HG02852 (cell line): ENCODE measurements around the gene LRP1B.

Experiments
- ATAC-seq: cut with Tn5 transposase; IDR thresholded peaks from one replicate; pipeline ENCODE4 v1.9.1; 2021; ENCODE audit warnings: mild to moderate bottlenecking, moderate library complexity; ENCODE audit not compliant: unreplicated experiment

Gene LRP1B

DNA sequence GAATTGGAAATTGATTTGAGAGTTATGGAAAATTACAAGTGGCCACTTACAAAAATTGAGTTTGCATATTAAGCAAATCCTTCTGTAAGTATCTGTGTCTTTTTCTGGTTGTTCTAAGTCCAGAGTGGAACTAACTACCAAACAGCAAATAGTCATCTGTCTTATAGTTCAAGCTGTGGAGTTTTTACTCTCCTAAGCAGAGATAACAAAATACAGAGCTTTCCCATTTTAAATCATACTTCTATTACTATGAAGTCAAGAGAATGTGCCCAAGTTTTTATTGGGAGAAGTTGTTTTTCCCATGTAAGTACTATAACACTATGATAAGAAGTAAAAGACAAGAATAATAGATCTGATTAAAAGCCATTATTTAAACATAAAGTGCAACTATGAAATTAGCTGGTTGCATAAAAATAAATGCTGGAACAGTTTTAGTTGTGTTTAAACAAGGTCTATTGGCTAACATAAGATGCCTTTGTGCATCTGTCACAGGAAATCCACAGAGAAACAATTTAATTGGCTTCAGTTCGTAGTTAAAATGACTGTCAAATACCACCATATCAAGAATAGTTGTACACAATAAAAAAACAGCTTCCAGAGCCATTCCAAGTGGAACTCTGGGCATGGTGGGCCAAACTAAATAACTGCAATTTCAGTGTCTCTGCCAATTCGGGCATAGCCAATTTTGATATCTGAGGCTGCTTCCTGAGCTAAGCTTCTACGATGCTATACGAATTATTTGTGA lies 1883.2 kb downstream of the LRP1B start:
- ATAC-seq: no peak

DNA sequence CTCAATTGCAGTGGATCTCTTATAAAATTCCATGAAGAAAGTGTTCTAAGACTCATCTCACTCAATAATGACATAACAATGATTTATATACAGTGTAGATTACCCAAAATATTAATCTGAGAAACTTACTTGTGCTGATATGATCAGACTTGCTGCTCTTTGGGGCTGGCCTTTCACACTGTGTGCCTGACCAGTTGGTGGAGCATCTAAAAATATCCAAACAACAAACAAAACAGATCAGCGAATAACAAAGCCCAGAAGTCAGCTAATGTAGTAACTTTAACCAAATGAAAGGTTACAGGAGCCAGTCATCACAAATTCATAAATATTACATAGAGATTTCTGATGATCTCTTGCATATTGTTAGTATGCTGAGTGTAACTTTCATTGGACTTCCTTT lies 1883.9 kb downstream of the LRP1B start:
- no peak for ATAC-seq

DNA sequence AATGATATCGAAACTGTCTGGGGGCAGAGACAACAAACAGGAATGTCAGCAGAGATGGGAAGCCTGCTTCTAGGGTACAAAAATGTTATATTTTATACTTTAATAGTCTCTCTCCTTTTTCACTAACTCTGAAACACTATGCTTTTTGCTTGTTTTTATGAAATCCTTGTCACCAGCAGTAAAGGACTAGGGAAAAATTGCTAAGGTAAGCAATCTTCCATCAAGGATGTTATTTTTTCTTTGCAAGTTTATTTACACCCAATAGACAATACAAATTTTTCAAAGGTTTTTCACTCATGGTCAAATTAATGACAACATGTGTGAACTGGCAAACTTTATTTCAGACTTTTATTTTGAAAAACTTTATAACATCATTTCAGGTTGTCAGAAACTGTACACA lies 1884.8 kb downstream of the LRP1B start:
- ATAC-seq: no peak

DNA sequence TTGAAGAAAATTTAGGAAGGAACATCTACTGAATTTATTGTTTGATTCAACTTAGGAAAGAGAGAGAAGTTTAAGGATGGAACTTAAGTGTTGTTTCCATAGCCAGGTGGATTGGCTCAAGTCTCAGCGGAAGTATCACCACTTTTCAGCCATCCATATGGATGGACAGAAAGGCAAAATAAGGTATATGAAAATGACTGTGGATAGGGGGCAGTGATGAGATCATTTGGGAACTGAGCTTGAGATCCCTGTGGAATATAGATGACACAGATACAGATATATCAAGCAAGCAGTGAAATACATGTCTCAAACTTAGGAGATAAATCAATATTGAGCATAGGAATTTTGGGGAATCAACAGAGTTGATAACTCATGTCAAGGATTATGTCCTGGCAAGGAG lies 1887.9 kb downstream of the LRP1B start:
- ATAC-seq: no peak

DNA sequence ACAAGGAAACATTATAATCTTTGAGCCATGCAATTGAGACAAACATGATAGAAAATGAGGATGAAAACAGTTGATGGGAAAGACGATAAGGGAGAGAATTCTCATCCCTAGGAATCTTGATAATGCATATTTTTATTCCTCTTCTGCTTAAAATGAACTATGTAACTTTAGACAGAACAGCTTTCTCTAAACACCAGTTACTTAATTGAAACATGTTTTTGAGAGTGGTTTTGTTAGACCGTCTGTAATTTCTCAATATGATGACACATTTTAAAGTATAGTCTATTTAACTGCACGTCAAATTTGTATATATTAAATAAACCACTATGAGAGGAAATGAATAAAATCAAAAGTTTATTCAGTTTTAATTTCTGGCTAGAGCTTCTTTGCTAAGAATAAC lies 1896.7 kb downstream of the LRP1B start:
- ATAC-seq: no peak

DNA sequence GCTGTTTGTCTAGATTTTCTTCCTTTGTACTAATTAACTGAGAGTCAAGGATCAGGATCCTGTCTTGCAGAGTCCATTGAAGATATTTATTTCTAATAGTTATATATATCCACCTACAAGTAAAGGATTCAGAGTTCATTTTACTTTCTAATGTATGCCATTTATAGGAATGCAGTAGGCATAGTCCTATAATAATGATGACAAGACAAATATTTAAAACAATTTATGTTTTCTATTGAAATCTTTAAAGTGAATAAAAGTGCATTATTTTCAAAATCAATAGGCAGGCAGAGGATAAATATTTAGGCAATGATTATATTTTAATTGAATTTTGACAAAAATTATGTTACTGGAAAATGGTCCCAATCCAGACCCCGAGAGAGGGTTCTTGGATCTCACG lies 1919.9 kb downstream of the LRP1B start:
- no peak for ATAC-seq

DNA sequence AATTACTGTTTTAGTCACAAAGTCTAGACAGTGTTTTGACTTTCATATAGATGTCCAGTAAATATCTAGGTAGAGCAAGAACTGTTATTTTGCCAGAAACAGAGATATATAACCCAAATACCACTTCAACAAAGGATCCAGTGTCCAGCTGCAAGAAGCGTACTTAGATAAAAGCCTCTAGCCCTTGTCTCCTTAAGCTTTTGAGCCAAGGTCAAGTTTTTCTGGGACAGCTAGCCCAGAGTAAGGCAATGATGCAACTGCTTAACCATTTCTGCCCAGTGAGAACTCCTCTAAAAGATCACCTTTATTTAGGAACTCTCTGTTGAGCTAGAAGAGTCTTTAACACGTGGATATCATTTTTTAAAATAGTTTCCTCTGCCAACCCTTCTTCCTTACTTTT lies 1925.7 kb downstream of the LRP1B start:
- ATAC-seq: no peak

DNA sequence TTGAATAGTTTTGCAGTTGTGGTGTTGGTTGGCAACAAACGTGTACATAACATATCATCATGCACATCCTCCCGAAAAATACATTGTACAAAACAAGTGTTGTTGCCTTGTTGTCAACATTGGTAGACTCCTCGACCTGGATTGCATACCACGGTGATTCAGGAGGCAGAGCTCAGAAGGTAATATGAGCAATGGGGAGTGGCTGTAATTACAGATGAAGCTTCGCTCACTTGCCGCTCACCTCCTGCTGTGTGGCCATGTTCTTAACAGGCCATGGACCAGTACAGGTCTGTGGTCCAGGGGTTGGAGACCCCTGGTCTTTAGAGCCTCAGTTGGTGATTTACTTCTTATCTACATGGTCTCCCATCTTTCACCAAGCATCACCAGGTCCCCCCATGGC lies 1927.5 kb downstream of the LRP1B start:
- no peak for ATAC-seq

DNA sequence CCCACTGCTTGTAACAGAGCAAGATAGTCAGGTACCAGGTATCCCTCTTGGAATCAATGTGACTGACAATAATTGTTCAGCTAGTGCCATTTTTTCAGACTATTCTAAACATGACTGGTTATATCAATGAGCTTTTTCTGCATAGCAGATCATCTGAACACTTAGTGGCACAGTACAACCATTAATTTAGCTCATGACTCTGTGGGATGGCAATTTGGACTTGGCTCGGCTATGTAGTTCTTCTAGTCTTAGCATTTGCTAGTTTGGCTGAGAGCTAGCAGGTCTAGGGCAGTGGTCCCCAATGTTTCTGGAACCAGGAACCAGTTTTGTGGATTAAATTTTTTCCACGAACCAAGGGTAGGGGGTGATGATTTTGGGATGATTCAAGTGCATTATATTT lies 1929.2 kb downstream of the LRP1B start:
- no peak for ATAC-seq

DNA sequence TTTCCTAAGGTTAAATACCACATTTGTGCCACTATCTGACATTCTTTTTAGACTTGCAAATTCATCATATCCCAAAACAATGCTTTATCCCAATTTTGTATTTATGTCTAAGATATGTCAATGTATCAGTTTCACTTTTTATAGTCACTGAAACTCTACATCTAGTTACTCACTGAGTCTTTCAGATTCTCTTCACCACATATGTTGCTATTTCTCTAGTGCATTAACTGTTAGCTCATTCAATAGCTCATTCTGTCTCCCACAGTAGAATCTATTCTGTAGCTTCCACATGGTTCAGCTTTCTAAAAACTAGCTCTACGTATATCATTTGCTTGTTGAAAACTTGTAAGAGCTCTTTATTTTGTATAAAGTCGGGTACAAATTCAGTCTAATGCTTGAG lies 1930.1 kb downstream of the LRP1B start:
- ATAC-seq: no peak

DNA sequence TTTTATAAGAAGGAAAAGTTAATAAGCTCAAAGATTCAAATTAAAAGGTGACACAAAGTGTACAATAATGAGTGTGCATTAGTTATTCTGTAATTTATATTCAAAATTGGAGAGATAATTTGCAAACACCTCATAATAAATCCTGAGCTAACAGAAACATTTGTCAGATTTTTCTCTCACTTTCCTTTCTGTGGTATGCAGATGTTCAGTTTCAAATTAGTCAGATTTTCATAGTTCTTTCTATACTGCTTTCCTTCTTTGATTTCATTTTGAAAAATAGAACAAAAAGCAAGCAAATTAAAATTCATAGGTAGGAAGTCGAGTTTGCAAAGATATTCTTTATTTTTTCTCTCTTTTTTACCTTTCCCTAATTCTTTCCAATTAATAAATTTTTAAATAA lies 1930.5 kb downstream of the LRP1B start:
- ATAC-seq: no peak

DNA sequence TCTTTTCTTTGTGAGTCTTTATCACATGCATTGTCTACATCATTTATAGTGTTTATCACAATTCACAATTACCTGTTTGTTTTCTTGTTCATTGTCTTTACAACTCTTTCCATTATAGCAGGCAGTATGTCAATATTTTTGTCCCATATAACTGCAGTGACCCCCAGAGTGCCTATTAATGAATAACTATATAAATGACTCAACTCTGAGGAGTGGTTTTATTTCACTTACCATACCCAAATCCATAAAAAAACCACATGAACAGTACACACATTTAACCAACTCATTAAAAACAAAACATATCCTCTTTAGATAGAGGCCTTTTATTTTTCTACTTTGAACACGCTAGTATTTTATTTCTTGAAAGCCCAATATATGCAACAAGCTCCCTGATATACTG lies 1931.5 kb downstream of the LRP1B start:
- no peak for ATAC-seq

DNA sequence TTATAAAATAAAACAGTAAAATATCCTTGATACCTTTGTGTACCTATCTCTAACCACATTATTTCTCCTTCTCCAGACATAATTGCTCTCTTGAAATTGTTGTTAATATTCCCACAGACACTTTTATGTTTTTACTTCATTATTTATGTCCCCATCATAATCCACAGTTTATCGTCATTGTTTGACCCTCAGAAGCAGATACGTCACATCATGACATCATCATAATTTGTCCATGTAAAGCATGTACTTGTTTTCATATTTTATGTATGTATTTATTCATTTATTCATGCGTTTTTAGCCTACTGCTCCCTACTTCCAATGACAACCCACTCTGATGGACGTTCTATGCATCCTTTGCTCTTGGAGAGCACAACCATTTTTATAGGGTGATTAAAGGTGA lies 1943.7 kb downstream of the LRP1B start:
- no peak for ATAC-seq

DNA sequence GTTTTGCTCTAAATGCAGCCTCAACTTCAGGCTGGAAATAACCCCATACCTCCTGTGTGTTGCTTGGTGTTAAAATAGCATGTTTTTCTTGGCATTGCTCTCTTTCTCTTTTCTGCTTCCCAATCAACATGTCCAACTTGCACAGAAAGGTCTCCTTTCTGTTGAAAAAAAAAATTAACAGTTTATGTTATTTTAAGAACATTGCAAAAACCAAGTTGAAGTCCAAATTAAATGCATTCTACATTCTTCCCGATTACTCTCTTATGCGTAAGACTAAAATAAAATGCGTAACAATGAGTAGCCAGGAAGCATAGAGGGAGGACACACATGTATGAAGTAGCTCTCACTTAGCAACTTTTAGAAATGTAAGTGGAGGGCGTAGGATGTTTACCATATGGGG lies 1944.5 kb downstream of the LRP1B start:
- ATAC-seq: no peak

DNA sequence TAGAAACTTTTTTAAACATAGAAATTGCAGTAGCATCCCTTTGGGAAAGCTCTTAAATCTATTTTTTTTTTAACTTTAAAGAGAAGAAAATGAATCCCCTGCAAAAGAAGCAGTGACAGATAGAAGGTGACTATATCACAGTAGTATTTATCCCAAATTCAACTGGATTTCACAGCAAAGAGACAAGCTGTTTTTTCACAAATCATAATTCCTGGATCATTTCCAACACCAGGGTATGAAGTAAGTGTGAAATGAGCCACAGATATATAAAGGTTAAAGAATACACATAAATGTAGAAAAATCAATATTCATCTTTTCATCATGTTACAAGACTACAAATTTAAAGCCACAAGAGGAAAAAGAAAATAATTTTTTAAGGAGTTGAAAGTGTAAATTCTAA lies 1945.7 kb downstream of the LRP1B start:
- no peak for ATAC-seq

DNA sequence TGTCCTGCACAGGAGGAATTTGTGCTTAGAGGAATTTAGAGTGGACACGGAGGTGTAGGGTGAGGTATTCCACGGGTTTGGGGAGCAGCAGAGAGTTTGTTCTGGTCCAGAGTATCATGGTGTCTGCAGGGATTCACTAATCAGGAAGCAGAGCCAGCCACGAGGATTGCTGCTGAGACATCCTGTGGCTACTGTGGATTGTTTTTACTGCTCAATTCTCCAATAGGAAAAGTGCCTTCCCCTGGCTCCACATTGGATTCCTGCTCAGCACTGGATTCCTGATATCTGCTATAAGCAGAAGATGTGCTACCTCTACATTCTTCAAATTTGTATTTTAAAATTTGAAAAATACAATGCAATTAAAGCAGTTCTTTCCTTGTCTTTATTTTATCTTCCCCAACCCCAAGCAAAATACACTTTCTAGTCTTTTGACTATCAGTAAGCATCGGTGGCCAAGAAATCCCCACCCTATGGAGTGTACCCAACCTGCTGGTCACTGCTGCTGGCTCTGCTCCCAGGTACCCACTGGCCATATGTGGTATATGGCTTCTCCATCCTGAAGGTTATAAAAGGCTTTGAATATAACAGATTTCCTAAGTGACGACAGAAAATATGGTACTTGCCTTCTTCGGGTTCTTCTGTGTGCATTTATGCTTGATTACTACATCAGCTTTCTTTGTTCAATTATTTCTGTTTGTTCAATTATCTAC lies 1947.6 kb downstream of the LRP1B start:
- ATAC-seq: no peak
